NB4 (cell line): ENCODE data around the gene CELF4.

Source experiments
- CTCF ChIP-seq: IDR thresholded peaks from one replicate; pipeline ENCODE4 v1.5.1; 2012; ENCODE audit warnings: low read depth, low read length
- POLR2A ChIP-seq: IDR thresholded peaks from 2 replicates; pipeline ENCODE4 v1.6.1; 2011; ENCODE audit warnings: mild to moderate bottlenecking; ENCODE audit not compliant: insufficient read length; ENCODE audit errors: extremely low read depth

GRCh38 chr18:37210781-37211180 lies 354.8 kb downstream of the CELF4 start:
- TF ChIP-seq POLR2A (no peak), CTCF (no peak)
